H54 (cell line): ENCODE results near the gene PNLDC1.
A peak's percentile ranks its signal among the peaks of the same experiment; 100 is the strongest.
"Not testable (repeated sequence)": the region's sequence is repeated elsewhere in the genome, so short reads cannot be mapped to it uniquely, and the experiment has no call there.

Experiments used
- DNase-seq: peaks from one replicate; pipeline ENCODE4 v3.0.0; 2011; ENCODE audit warnings: low spot score, mixed read lengths; ENCODE audit not compliant: insufficient read length
- FAIRE-seq: peaks from 3 replicates; lab custom pipeline; 2011; peaks lifted over from hg19 to GRCh38; lab: Jason Lieb, UNC
- POLR2A ChIP-seq: IDR thresholded peaks from 2 replicates; pipeline ENCODE4 v1.6.1; 2011; ENCODE audit warnings: low read depth, mild to moderate bottlenecking, low read length

Gene PNLDC1

DNA sequence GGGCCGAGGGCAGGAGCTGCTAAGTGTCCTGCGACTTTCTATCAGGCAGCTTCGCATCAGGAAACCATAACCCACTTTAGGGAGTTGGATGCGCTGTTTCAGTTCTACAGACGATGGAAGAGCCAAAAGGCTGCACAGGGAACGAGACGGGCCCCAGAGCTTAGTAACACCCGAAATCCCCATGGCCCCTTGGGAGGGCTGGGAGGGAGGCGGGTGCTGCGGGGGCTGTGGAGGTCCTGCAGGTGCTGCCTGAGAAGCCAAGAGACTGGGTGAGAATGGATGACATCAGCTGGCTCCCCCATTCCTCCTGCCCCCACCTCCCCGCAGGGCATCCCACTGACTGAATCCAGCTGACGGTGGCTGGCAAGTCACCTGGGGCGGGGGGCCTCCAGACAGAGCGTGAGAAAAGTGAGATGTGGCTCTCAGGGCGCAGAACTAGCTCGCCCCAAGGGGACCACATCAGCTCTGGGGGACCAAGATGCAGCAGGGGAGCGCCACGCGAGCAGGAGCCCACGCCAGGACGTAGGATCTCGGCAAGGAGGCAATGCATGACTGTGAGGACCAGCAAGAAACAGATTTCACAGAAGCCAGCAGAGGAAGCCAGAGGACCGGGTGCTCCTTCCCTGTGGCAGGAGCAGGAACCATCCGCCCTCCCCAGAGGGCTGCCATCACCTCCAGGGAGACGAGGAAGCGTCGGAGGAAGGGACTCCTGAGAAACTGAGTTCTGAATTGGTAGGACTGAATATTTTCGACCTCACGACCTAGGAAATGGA, 36.8 kb downstream of the PNLDC1 start:
- no peak for TF ChIP-seq POLR2A
- FAIRE-seq (no peak), DNase-seq (no peak)

DNA sequence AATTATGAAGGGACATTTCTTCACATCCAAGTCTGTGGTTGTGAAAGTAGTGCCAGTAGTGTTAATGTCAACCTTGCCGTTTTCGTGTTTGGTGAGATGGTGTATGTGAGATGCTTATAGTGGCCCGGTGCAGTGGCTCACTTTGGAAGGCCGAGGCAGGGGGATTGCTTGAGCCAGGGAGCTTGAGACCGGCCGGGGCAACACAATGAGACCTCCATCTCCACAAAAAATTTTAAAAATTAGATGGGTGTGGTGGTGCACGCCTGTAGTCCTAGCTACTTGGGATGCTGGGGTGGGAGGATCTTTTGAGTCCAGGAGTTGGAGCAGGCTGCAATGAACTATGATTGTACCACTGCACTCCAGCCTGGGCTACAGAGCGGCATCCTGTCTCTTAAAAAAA, 37.4 kb downstream of the PNLDC1 start:
- TF ChIP-seq POLR2A: no peak
- DNase-seq (no peak), FAIRE-seq (no peak)

DNA sequence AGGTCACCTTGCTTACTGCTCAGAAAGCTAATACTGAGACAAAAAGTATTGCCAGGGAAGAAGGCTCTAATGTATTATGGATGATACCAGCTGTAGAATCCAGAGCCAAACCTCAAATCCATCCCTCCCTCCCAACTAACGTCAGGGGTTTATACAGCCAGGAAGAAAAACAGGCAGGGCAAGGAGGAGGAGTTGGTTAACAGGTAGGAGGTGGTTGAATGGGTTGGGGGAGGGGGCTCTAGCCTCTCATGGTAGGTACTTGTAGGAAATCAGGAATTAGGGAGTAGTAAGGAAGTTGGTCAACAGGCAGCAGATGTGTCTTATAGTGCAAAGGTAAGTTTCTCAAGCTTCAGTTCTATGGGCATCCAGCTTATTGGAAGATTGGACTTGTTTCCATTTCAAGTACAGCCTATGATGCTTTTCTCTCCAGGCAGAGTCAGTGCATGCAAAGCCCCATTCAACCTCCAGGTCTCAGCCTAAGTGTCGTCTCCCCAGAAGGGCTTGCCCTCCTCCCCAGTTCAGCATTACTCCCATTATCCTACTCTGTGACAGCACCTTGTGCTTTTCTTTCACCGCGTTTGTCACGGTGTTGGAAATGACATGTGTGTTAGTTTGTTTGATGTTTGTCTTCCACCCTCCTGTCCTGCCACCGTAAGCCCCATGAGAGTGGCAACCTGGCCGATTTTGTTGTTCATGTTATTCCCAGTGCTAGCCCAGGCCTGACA, 38.1 kb downstream of the PNLDC1 start:
- no peak for TF ChIP-seq POLR2A
- DNase-seq (no peak), FAIRE-seq (no peak)

DNA sequence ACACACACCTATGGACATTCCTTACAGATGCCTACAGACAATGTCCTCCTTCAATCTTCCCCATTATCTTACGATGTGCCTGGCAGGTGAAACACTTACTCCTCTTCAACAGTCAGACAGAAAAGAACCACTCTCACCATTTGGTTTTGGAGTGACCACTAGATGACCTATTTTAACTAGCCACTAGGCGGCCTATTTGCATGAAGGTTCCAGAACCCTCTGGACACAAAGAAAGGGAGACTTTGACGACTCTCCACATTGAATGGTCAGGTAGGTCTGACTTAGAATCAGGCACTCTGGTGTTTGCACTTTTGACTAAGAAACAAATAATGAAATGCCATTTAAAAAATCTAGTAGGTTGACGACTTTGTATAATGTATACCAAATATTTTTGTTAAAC, 42.0 kb downstream of the PNLDC1 start:
- FAIRE-seq: no peak
- no peak for TF ChIP-seq POLR2A
- no peak for DNase-seq

DNA sequence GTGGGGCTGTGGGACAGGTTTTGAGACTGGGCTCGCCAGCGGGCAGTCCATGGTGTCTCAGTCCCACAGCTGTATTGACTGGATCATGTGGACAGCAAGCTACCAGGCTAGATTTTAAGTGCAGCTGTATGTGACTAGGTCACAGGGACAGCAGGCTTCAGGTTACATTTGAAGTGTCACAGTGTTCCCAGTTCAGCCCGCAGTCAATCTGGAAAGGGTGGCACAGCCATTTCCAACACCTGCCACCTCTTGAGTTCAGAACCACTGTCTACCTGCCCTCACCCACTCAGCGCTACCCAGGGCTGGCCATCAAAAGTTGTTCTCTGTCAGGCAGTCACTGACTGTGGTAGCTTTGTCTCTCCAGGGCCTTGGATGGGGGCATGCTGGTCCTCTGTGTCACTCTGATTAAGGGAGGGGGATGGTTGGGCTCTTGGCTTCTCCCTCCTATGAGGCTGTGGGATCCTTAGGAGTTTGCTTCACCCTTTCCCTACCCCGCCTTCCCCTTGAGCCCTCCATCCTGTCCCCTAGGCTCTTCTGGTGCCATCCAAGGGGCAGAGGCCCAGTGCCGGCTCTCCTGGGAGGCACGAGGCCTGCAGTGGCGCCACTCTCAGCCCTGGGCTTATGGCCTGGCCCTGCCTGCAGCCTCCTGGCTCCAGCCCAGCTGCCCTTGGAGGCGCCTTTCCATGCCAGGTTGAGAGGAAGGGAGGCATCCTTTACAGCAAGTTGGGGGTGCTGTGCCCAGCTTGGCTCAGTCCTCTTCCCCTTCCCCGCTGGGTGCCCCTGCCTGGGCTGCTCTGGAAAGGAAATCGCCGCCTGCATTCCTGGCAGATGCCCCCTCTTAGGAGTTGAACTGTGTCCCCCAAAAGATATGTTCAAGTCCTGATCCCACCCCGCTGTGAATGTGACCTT, 44.9 kb downstream of the PNLDC1 start:
- DNase-seq (no peak), FAIRE-seq (no peak)
- TF ChIP-seq POLR2A: no peak

DNA sequence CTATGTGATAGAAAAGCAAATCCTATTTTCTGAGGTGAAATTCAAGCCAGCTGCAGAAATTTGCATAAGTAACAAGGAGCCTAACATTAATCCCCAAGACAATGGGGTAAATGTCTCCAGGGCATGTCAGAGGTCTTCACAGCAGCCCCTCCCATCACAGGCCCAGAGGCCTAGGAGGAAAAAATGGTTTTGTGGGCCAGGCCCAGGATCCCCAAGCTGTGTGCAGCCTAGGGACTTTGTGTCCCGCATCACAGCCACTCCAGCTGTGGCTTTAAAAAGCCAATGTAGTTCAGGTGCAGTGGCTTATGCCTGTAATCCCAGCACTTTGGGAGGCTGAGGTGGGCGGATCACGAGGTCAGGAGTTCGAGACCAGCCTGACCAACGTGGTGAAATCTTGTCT, 48.5 kb downstream of the PNLDC1 start:
- not testable (repeated sequence) for DNase-seq, FAIRE-seq

DNA sequence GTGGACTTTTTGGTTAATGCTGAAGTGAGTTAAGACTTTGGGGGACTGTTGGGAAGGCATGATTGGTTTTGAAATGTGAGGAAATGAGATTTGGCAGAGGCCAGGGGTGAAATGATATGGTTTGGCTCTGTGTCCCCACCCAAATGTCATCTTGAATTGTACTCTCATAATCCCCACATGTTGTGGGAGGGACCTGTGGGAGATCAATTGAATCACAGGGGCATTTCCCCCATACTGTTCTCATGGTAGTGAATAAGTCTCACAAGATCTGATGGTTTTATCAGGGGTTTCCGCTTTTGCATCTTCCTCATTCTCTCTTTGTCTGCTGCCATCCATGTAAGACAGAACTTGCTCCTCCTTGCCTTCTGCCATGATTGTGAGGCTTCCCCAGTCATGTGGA, 49.8 kb downstream of the PNLDC1 start:
- not testable (repeated sequence) for FAIRE-seq, DNase-seq

DNA sequence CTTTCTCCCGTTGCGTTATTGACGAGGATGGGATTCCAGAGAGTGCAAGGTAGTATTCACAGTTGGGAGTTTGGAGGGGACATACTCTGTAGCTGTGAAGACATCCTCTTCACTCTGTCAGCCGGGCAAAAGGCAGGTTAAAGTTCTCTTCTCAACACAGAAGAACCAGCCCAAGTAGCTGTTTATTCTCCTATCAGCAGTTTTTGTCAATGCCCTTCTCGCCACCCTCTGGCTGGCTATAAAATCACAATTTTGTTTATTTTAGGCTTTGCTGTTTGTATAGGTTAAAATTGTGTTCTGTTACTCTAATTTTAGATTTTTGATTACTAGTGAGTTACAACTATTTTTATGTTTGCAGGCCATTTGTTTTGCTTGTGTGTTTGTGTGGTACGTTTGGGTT, 52.8 kb downstream of the PNLDC1 start:
- TF ChIP-seq POLR2A: no peak
- DNase-seq: no peak
- no peak for FAIRE-seq

DNA sequence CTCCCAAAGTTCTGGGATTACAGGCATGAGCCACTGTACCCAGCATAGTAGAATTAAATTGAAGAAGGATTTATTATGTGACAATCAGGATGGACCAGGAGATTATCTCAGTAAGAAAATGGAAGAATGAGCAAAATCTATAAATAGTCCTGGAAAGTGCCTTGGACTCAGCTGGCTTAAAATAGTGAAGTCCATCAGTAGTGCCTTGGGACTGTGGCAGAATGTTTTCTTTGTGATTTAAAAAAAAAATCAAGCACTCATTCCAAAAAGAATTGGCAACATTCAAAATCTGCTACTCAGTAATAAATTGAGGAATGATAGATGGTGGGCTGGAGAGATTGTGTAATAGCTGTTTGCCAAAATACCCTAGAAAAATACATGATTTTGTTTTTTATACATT, 53.7 kb downstream of the PNLDC1 start:
- no peak for TF ChIP-seq POLR2A
- DNase-seq: no peak
- FAIRE-seq: no peak

DNA sequence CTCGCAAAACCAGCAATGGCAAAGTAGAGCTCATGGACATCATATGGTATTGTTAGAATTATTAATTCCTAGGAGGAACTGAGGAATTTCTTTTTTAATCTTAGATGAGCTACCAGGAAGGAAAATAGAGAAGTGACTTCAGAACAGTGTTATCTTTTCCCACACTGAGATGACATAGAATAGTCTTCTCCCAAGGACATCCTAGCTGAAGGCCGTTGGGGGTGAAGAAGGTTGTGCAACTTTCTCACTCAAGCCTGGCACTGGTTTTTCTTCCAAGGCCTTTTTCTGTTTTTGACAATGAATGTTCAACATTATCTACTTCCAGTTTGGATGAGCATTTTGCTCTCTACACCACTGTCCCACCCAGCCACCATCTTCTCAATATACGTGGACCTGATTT, 54.9 kb downstream of the PNLDC1 start:
- DNase-seq (no peak), FAIRE-seq (no peak)
- TF ChIP-seq POLR2A: no peak

DNA sequence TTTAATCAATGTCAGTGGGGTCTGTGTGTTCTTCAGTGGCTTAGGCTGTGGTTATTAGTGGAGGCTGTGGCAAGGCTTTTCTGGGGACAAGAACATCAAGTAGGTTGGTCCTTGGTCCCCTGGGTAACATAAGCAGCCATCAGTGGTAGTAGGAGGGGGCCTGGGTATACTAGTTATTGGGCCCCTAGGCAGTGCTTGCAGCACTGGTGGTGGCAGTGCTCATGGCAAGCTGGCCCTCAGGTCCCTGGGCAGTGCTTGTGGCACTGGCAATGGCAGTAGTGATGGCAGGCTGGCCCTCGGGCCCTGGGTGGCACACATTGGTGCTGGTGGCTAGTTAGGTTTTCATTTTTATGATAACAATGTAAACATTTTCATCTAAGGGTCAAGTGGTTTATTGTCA, 58.2 kb downstream of the PNLDC1 start:
- TF ChIP-seq POLR2A: no peak
- FAIRE-seq: no peak
- no peak for DNase-seq

DNA sequence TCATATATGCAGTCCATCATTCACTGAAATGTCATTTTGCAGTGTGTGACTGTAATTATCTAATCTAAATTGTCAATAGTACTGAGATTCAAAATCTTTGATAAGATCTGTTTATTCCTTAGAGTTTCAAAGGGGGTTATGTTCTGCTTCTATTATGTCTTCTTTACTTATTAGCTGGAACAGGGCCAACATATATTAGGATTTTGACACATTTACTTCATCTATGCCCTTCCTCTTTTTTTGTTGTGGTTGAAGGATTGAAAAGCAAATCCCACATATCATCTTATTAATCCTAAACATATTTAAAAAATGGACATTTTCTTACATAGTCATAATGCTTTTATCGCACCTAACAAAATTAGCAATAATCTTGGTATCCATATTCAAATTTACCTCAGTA, 60.4 kb downstream of the PNLDC1 start:
- FAIRE-seq (no peak), DNase-seq (no peak)
- TF ChIP-seq POLR2A: no peak

DNA sequence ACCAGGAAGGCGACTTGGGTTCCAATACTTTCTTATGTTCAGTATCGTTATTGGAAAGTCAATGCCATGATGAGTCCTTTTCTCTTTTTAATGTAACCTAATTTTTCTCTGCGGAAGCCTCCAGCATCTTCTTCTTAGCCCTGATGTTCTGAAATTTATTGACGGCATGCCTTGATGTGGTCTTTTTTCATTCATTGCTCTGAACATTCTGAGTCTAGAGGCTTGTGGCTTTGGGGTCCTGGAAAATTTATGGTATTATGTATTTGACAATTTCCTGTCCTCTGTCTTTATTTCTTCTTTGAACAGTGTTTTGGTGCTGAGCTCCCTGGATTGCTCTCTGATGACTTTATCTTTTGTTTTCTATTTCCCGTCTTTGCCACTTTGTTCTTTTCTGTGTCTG, 62.0 kb downstream of the PNLDC1 start:
- FAIRE-seq (no peak), DNase-seq (no peak)
- TF ChIP-seq POLR2A: no peak

DNA sequence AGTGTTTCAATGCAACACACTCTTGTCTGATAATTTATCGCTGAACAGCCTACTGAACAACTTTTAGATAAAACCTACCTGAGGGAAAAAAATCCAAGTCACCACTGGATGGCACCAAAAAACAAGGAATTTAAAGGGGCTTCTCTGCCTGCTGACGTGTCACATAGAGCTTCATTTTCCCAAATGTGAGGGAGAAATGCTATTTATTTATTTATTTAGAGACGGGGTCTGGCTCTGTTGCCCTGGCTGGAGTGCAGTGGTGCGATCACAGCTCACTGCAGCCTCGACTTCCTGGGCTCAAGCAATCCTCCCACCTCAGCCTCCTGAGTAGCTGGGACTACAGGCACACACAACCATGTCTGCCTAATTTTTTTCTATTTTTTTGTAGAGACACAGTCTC, 63.3 kb downstream of the PNLDC1 start:
- FAIRE-seq: not testable (repeated sequence)
- DNase-seq: peak; percentile 40
